ENCODE results near the gene AASS. TPM values are rescaled to one million over a fixed set of nuclear protein-coding genes. Genes with fewer than 3 reads are reported as not detected.

Gene AASS
- total and polyA plus RNA-seq, 2 experiments from 2014 or later: 368 to 789 TPM

DNA sequence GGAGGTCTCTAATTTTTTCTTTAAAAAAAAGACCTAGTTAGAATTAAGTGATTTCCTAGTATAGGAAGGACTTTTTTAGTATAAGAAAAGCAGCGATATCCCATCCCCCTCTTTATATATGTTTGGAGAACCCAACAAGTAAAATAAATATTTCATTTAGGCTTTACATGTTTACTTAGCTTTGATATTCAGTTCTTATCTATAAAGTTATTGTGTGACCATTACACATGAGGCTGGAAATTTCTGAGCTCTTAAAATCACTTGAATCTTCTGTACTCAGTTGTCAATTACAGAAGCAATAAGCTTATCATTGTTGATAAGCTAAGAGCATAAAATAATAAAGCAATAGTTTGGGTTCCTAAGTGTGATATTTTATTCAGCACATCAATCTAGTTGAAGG is 89.7 kb downstream of the AASS start:
- Histone ChIP-seq H3K9me2 (ENCODE audit: insufficient read depth) (no peaks in the 10 kb centered on the region), H2AFZ (no peak overlapping the region), H3F3A (replicated peaks; ENCODE audit: low read depth) (peaks cover 2% of the 10 kb centered on the region; the same call in 1 of the 2 replicates), H3K4me2 (no peak overlapping the region), H3K27ac (ENCODE audit: low read depth) (no peak overlapping the region), H4K20me1 (replicated peaks; ENCODE audit: insufficient read depth) (no peaks in the 10 kb centered on the region), H3K36me3 (ENCODE audit: insufficient read depth) (peaks cover 29% of the 10 kb centered on the region), H3K4me3 (no peak overlapping the region), H3K27me3 (ENCODE audit: insufficient read depth) (no peaks in the 10 kb centered on the region), H3K4me1 (ENCODE audit: insufficient read depth) (peaks cover 15% of the 10 kb centered on the region), H3K79me2 (replicated peaks; ENCODE audit: insufficient read depth) (no peaks in the 10 kb centered on the region)
- H3K4me1 Mint-ChIP-seq: peaks cover 25% of the 10 kb centered on the region
- H3K27me3 Mint-ChIP-seq (ENCODE audit: insufficient read depth, low read depth, poor library complexity): no peaks in the 10 kb centered on the region
- TF ChIP-seq ZNF114 (CRISPR knock-in tag; IDR thresholded peaks at IDR 0.05) (no peak), POLR2AphosphoS5 (IDR thresholded peaks at IDR 0.05; ENCODE audit: low read depth) (no peak)
- H3K9me3 Mint-ChIP-seq: no peaks in the 10 kb centered on the region
- peaks cover 56% of the 10 kb centered on the region for H3K36me3 Mint-ChIP-seq (ENCODE audit: low read depth)
- H3K27ac Mint-ChIP-seq: no peak overlapping the region
- ATAC-seq: no peak
- no peak overlapping the region for H3K4me3 Mint-ChIP-seq
- no peak for DNase-seq (ENCODE audit: low spot score)

DNA sequence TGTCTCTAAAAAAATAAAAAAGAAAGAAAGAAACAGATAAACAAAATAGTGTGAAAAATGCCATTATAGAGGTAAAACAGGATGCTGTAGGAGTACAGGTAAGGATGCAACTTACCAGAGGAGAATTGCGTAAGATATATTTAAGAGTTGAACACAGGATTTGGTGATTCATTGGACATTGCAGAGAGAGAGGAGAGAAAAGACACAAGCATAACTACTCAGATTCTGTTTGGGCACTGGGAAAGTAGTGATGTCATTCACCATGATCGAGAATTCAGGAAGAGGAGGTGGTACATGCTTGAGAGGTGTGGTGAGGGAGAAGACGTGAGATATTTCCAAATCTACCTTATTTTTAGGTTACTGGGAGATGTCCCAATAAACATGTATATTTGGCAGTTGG is 97.6 kb downstream of the AASS start:
- no peaks in the 10 kb centered on the region for H3K27me3 ChIP-seq (ENCODE audit: insufficient read depth)
- no peaks in the 10 kb centered on the region for H3K4me1 Mint-ChIP-seq
- no peaks in the 10 kb centered on the region; the same call in 1 of the 2 replicates for H3F3A ChIP-seq (replicated peaks; ENCODE audit: low read depth)
- no peak overlapping the region for H3K27ac ChIP-seq (ENCODE audit: low read depth)
- peaks cover 64% of the 10 kb centered on the region for H3K36me3 Mint-ChIP-seq (ENCODE audit: low read depth)
- H3K27ac Mint-ChIP-seq: no peak overlapping the region
- no peak for DNase-seq (ENCODE audit: low spot score)
- H3K9me3 Mint-ChIP-seq: no peaks in the 10 kb centered on the region
- no peak overlapping the region for H3K4me3 Mint-ChIP-seq
- ATAC-seq: no peak
- H3K36me3 ChIP-seq (ENCODE audit: insufficient read depth): peaks cover 68% of the 10 kb centered on the region
- no peak overlapping the region for H3K4me2 ChIP-seq
- H2AFZ ChIP-seq: no peak overlapping the region
- no peaks in the 10 kb centered on the region for H3K79me2 ChIP-seq (replicated peaks; ENCODE audit: insufficient read depth)
- no peaks in the 10 kb centered on the region for H3K4me1 ChIP-seq (ENCODE audit: insufficient read depth)
- H3K27me3 Mint-ChIP-seq (ENCODE audit: insufficient read depth, low read depth, poor library complexity): no peaks in the 10 kb centered on the region
- no peaks in the 10 kb centered on the region for H4K20me1 ChIP-seq (replicated peaks; ENCODE audit: insufficient read depth)
- no peak overlapping the region for H3K4me3 ChIP-seq
- H3K9me2 ChIP-seq (ENCODE audit: insufficient read depth): no peaks in the 10 kb centered on the region
- no peak for TF ChIP-seq JUNB (IDR thresholded peaks at IDR 0.05; ENCODE audit: unreplicated experiment)
- no peak for TF ChIP-seq EZH2phosphoT487 (IDR thresholded peaks at IDR 0.05; ENCODE audit: unreplicated experiment)
- no peak for TF ChIP-seq POLR2AphosphoS5 (IDR thresholded peaks at IDR 0.05; ENCODE audit: low read depth)
- TF ChIP-seq, protein P1, sequence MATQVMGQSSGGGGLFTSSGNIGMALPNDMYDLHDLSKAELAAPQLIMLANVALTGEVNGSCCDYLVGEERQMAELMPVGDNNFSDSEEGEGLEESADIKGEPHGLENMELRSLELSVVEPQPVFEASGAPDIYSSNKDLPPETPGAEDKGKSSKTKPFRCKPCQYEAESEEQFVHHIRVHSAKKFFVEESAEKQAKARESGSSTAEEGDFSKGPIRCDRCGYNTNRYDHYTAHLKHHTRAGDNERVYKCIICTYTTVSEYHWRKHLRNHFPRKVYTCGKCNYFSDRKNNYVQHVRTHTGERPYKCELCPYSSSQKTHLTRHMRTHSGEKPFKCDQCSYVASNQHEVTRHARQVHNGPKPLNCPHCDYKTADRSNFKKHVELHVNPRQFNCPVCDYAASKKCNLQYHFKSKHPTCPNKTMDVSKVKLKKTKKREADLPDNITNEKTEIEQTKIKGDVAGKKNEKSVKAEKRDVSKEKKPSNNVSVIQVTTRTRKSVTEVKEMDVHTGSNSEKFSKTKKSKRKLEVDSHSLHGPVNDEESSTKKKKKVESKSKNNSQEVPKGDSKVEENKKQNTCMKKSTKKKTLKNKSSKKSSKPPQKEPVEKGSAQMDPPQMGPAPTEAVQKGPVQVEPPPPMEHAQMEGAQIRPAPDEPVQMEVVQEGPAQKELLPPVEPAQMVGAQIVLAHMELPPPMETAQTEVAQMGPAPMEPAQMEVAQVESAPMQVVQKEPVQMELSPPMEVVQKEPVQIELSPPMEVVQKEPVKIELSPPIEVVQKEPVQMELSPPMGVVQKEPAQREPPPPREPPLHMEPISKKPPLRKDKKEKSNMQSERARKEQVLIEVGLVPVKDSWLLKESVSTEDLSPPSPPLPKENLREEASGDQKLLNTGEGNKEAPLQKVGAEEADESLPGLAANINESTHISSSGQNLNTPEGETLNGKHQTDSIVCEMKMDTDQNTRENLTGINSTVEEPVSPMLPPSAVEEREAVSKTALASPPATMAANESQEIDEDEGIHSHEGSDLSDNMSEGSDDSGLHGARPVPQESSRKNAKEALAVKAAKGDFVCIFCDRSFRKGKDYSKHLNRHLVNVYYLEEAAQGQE (IDR thresholded peaks at IDR 0.05; ENCODE audit: unreplicated experiment): no peak

DNA sequence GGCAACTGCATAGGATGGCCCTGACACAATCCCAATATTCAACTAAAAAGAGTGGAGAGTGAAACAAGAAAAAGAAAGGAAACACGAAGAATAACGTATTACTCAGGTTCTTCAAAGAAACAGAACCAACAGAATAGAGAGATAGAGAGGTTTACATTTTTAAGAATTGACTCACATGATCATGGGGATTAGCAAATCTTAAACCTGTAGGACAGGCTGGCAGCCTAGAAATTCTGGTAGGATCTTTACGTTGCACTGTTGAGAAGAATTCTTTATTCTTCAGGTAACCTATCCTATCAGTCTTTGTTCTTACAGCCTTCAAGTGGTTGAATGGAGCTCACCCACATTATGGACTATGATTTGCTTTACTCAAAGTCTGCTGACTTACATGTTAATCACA is 103.9 kb downstream of the AASS start:
- Histone ChIP-seq H3F3A (replicated peaks; ENCODE audit: low read depth) (no peaks in the 10 kb centered on the region; the same call in 1 of the 2 replicates), H3K36me3 (ENCODE audit: insufficient read depth) (peaks cover 49% of the 10 kb centered on the region), H4K20me1 (replicated peaks; ENCODE audit: insufficient read depth) (no peaks in the 10 kb centered on the region), H3K4me1 (ENCODE audit: insufficient read depth) (no peaks in the 10 kb centered on the region), H3K4me2 (no peak overlapping the region), H3K27me3 (ENCODE audit: insufficient read depth) (no peaks in the 10 kb centered on the region), H3K27ac (ENCODE audit: low read depth) (no peak overlapping the region), H2AFZ (no peak overlapping the region), H3K9me2 (ENCODE audit: insufficient read depth) (no peaks in the 10 kb centered on the region), H3K79me2 (replicated peaks; ENCODE audit: insufficient read depth) (no peaks in the 10 kb centered on the region), H3K4me3 (no peak overlapping the region)
- no peaks in the 10 kb centered on the region for H3K27me3 Mint-ChIP-seq (ENCODE audit: insufficient read depth, low read depth, poor library complexity)
- no peaks in the 10 kb centered on the region for H3K4me1 Mint-ChIP-seq
- no peak for DNase-seq (ENCODE audit: low spot score)
- no peak overlapping the region for H3K27ac Mint-ChIP-seq
- no peak overlapping the region for H3K4me3 Mint-ChIP-seq
- H3K36me3 Mint-ChIP-seq (ENCODE audit: low read depth): peaks cover 80% of the 10 kb centered on the region
- no peak for ATAC-seq
- no peaks in the 10 kb centered on the region for H3K9me3 Mint-ChIP-seq
- TF ChIP-seq STAT1 (IDR thresholded peaks at IDR 0.05; ENCODE audit: unreplicated experiment): no peak
- TF ChIP-seq EZH2phosphoT487 (IDR thresholded peaks at IDR 0.05; ENCODE audit: unreplicated experiment): no peak
- TF ChIP-seq, protein P2, sequence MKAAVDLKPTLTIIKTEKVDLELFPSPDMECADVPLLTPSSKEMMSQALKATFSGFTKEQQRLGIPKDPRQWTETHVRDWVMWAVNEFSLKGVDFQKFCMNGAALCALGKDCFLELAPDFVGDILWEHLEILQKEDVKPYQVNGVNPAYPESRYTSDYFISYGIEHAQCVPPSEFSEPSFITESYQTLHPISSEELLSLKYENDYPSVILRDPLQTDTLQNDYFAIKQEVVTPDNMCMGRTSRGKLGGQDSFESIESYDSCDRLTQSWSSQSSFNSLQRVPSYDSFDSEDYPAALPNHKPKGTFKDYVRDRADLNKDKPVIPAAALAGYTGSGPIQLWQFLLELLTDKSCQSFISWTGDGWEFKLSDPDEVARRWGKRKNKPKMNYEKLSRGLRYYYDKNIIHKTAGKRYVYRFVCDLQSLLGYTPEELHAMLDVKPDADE (IDR thresholded peaks at IDR 0.05): no peak
- TF ChIP-seq ZNF114 (CRISPR knock-in tag; IDR thresholded peaks at IDR 0.05): no peak

Measured in GM23338 (cell line).